K562 treated with DMSO at 1 percent for 12 hours (cell line): ENCODE data around the gene HOXA6. TPM values are rescaled to one million over a fixed set of nuclear protein-coding genes. Genes with fewer than 3 reads are reported as not detected.

Experiments
- total RNA-seq: library from RNA; unstranded; fragments of 300-600 nt; gene quantifications from 2 replicates; pipeline ENCODE4 v1.2.3, GENCODE V29; 2022; ENCODE audit not compliant: insufficient read depth

Gene HOXA6
- total RNA-seq, result not detected in 2 replicates

DNA sequence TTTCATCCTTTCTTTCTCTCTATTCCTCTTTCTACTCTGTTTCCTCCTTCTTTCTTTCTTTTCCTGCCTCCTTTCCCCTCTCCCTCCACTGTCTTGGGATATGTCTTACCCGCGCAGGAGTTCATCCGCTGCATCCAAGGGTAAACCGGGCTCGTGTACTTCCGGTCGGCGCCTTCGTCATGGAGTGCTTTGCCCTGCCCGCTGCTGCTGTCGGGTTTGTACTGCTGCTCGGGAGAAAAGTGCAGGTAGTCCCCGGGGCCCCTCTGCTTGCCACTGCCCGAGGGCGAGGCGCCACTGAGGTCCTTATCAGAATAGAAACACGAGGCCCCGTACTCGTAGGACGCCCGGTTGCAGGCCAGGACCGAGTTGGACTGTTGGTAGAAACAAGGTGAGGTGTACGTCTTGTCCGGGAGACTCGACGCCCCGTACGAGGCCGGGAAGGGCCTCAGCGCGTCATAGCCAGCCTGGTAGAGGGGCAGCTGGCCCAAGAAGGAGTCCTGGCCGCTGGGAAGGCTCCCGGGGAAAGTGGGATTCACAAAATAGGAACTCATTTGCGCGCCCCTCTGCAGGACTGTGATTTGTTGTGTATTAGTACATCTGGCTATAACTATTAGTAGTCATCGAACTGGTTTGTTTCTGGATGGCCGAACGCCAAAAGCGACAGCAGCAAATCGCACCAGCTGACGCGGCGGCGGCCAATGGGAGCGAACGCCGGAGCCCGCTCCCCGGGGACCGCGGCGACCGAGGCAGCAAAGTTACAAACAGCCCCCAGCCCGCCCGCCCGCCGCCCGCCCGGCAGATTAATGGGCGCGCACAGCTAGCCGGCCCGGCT, at the start of gene HOXA6:
Gene HOXA6, minus strand, starts transcription at position 576 of the 832 bp plus-strand sequence. Its CDS starts 25 bp downstream, at position 551.

DNA sequence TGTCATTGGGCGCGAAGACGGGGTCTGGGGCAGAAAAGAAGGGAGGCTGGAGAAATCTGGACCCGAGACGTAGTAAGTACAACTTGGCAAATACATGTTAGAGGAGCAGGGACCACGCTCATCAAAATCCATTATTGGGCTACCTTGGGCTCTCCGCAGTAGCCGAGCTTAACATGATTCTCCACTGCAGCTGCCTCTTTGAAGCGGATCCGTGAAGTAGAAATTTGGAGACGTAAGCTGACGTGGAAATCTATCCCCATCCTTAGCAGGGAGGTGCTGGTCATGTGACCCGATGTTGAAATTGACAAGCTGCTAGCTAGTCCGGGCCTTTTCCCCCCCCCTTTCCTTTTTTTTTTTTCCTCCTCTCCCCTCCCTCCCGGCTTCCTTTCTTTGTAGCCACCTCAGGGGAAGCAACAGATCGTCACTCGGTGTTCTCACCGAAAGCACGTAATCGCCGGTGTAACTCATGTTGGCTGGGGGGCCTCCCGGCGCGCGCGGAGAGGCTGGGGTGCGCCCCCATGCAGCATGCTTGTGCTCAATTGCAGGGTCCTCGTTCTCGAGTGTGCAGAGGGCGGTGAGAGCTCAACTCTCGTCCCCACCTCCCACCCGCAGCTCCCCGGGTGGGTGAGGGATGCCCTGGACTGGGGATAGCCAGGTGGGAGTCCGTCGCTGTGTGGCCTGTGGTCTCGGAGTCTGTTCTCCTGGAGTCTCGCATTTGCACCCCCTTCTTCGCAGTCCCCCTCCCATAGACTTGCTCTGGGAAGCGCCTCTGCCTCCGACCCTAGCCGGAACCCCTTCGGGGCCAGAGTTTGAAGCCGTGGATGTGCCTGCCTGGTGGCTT, 37.7 kb upstream of the HOXA6 start, which contains the start of gene HOXA11:
Gene HOXA11, minus strand, starts transcription at position 220 of the 841 bp plus-strand sequence. Its CDS starts 88 bp downstream, at position 132.

DNA sequence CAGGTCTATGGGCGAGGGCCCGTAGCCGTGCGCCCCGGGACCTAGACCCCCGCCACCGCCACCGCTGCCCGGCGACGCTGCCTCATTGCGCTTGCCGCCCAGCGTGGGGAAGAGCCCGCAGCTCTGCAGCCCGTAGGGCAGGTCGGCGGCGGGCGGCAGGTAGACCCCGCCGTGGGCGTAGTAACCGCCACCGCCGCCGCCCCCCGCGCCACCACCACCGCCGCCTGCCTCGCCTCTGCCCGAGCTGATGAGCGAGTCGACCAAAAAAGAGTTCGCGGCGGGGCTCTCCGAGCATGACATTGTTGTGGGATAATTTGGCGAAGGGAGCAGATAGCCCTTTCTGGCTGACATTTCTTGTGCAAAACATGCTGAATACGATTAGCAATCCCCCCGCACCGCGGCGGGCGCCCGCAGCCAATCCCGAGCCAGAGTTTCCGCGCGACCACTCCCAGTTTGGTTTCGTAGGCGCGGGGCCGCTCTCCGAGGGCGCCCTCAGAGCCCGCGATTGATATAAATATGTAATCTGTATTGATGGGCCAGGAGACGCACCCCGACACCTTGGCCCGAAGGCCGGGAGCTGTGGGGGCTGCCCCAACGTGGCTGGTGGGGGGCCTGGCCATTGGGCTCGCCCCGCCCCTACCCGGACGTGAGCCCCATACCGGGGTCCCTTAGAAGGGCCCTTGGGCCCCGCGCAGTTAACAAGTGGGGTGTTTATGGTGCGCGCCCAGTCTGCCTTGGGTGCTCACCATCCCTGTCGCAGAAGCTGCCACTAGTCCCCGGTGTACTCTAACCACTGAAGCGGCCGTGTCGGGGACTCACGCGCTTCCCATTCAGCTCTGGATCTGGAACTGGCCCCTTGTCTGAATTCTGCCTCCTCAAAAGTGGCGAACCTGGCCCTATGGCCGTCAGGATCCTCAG, 26.6 kb upstream of the HOXA6 start, which contains the start of gene HOXA10:
Gene HOXA10, minus strand, starts transcription at position 365 of the 918 bp plus-strand sequence. Its CDS starts 14 bp downstream, at position 351.

DNA sequence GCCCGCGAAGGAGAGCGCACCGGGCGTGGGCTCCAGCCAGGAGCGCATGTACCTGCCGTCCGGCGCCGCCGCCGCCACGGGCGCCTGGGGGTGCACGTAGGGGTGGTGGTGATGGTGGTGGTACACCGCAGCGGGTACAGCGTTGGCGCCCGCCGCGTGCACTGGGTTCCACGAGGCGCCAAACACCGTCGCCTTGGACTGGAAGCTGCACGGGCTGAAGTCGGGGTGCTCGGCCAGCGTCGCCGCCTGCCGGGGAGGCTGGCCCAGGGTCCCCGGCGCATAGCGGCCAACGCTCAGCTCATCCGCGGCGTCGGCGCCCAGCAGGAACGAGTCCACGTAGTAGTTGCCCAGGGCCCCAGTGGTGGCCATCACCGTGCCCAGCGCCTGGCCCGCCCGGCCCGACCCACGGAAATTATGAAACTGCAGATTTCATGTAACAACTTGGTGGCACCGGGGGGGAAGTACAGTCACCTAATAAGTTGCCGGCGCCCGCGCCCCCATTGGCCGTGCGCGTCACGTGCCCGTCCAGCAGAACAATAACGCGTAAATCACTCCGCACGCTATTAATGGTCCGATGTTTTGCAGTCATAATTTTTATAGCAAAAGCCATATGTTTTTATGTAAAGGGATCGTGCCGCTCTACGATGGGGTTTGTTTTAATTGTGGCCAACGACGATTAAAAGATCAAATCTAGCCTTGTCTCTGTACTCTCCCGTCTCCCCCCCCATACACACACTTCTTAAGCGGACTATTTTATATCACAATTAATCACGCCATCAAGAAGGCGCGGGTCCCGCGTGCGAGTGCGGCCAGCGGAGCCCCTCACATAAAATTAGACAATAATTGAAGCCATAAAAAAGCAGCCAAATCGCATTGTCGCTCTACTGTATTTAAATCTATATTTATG, 17.8 kb upstream of the HOXA6 start, which contains the start of gene HOXA9:
Gene HOXA9, minus strand, starts transcription at position 449 of the 907 bp plus-strand sequence. Its CDS starts 80 bp downstream, at position 369.

DNA sequence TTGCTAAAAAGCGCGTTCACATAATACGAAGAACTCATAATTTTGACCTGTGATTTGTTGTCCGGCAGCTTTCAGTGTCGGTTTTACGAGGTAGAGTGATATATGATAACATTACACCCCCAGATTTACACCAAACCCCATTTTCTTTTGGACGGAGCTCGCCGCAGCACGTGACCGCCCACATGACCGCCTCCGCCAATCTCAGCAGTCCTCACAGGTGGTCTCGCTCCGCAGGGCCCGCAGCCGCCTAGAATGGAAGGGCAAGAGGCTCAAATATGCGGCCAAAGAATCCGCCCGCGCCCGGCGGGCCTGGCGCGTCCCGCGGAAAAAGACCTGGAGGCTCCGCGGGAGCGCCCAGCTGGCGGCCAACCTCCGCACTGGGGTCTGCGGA, 8.9 kb upstream of the HOXA6 start, which contains the start of gene HOXA7:
Gene HOXA7, minus strand, starts transcription at position 168 of the 391 bp plus-strand sequence. Its CDS starts 130 bp downstream, at position 38.

DNA sequence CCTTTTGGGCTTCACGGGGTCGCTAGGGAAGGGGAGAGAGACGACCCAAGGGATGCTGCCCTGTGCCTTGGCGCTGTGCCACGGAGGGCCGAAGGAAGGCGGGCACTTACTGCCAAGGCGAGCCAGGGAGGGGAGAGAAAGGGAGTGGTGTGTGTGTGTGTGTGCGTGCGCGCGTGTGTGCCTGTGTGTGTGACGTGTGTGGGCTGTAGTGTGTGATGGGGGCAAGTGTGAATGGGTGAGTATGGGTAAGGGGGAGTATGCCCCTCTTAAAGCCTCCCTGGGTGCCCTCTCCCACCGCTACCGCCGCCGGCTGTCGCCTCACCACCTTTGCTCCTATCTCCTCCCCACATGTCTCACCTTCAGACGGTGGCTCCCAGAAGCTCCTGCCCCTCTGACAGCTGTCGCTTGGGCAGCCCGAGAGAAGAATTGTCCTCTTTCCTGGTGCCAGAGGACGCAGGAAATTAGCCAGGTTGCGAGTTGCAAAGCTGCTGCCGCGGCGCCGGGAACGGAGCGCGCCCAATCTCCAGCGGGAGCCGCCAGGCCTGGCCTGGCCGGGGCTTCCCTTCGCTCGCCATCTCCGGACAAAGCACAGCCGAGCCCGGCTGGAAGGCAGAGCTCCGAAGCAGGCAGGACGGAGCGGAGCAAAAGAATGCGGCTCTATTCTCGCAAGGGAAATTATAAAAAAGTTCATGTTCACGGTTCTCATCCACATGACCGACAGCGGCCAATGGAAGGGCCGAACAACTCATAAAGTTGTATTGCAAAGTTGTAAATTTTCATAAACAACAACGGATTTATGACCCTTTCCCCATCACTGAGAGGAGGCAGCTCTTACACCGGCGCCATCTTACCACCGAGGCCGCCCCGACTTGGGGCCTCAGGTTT, 4.6 kb upstream of the HOXA6 start, which contains the start of gene HOXA3:
Gene HOXA3, minus strand, starts transcription at position 653 of the 885 bp plus-strand sequence. CDS start 41,943 bp downstream, outside the sequence.

DNA sequence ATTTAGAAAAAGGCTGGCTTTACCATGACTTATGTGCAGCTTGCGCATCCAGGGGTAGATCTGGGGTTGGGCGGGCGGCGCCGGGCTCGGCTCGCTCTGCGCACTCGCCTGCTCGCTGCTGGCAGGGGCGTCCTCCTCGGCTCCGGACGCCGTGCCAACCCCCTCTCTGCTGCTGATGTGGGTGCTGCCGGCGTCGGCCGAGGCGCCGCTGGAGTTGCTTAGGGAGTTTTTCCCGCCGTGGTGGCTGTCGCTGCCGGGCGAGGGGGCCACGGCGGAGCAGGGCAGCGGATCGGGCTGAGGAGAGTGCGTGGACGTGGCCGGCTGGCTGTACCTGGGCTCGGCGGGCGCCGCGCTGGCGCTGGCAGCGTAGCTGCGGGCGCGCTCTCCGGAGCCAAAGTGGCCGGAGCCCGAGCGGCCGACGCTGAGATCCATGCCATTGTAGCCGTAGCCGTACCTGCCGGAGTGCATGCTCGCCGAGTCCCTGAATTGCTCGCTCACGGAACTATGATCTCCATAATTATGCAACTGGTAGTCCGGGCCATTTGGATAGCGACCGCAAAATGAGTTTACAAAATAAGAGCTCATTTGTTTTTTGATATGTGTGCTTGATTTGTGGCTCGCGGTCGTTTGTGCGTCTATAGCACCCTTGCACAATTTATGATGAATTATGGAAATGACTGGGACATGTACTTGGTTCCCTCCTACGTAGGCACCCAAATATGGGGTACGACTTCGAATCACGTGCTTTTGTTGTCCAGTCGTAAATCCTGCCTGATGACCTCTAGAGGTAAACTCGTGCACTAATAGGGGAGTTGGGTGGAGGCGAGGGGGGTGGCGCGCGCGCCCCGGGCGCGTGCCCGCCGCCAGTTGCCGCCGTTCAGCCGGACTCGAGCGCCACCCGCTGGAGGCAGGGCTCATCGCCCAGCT, 4.3 kb downstream of the HOXA6 start, which contains the start of gene HOXA5:
Gene HOXA5, minus strand, starts transcription at position 659 of the 927 bp plus-strand sequence. Its CDS starts 74 bp downstream, at position 585.

DNA sequence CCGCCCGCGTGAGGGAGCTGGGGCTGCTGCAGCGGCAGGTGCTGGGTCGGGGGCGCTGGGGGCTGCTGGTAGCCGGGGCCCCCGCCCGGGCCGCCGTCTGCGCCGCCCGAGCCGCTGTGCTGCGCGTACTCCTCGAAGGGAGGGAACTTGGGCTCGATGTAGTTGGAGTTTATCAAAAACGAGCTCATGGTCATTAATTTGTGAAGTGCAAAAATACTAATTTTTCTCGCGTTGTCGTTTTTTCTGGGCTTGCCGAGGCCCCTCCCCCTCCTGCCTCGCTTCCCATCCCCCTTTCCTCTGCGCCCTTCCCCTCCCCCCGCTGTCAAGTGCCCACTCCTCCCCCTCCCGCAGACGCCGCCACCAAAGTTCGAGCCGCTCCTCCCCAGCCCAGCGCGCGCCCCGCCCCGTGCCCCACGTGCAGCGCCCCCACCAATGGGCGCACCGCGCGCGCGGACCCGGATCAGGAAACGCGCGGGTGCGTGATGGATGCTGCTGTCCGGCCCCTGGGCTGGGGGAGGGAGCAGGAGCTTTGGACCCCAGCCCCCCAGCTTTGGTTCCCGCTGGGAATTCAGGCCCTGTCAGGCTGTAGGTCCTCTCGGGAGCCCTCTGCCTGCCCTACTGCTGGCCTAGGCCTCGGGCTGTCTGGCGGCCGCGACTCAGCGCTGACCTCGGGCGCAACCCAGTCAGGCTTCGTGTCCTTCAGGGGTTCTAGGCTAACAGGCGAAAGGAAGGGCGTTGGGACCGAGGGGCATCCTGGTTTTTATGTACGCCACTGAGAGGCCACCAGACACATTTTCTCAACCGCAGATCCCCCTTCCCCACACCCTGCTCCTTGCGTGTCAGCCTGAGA, 16.8 kb downstream of the HOXA6 start, which contains the start of gene HOXA4:
Gene HOXA4, minus strand, starts transcription at position 218 of the 850 bp plus-strand sequence. Its CDS starts 24 bp downstream, at position 194.

DNA sequence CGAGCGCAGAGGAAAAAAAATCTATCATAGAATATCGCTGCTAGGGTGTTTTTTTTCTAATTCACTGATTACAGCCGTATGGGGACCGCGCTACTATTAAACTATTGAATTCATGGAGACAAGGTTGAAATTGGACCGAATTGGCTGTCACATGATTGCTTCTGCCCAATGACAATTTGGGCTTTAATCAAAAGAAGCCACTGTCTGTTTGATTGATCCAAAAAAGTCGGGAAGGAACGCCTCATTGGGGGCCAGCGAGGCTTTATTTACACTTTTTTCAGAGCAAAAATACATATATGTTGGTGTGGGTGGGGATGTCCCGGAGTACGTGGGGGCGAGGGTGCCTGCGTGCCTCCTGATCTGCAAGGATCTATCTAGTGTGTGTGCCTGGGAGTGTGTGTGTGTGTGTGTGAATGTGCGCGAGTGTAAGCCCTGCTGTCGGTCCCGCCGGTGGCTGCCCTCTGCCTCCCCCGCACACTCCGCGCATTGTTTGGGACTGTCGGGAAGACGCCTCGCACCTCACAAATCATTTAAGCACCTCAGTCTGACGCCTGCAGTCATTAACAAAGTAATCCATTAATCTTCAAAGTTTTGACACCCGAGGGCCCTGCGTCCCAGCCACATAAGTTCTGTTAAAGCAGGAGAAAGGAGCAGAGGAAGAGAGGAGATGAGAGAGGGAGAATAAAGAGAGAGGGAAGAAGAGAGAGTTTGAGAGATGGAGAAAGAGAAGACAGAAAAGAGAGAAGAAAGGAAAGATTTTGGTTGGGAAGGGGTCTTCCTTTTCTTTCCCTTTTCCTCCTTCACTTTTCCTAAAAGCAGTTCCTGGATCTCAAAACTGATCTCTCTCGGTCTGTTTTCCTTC, 44.8 kb downstream of the HOXA6 start, which contains the start of gene HOXA2:
Gene HOXA2, minus strand, starts transcription at position 103 of the 862 bp plus-strand sequence. CDS start 183 bp downstream, outside the sequence.

DNA sequence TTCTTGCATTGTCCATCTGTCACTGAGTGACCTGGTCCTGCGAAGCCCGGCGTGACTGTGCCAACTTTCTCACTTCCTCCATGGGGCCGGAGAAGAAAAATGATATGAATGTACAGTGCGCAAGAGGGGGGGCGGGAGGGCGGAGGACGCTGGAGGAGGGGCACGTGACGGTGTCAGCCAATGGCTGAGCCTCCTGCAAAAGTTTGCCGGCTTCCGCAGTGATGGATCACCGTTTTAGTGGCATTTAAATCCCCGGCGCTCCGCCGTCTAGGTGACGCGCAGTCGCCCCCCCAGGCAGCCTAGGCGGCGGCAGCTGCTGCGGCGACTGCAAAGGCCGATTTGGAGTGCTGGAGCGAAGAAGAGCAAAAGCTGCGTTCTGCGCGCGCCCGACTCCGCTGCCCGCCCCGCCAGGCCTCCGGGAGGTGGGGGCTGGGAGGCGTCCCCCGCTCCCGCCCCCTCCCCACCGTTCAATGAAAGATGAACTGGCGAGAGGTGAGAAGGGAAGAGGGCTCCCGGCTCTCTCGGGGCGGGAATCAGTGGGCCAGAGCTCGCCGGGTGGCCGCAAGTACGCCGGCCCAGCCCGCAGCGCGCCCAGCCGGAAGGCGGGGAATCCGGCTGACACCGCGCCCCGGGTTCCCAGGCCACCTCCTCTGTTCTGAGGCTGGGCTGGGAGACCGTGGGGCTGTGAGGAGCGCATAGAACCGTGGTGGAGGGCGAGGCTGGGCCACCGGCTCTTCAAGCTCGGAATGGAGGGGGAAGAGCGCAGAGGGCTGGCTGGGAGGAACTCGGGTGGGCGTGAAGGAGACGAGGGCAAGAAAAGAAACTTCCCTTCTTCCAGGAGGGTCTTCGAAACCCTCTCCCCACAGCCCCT, 51.4 kb downstream of the HOXA6 start, which contains the start of gene HOXA1:
Gene HOXA1, minus strand, starts transcription at position 104 of the 871 bp plus-strand sequence. Its CDS starts 88 bp downstream, at position 16.

